Liver (tissue), 3 donors: Measurements from ENCODE around the gene EEFSEC.

Experiments
- CTCF ChIP-seq: fragments of 150-350 bp; IDR thresholded peaks from 2 replicates; pipeline ENCODE4 v1.5.1; 2017; ENCODE audit warnings: improper control_type of control experiment, low read depth, low read length; ENCODE audit not compliant: missing input control
- FOXA1 ChIP-seq: IDR thresholded peaks from 2 replicates; pipeline ENCODE4 v1.6.1; 2016; ENCODE audit warnings: antibody characterized with exemption
- GABPA ChIP-seq, 2 donors: IDR thresholded peaks in 1 of 2; conservative IDR thresholded peaks in 1 of 2; 2 replicates each; pipeline ENCODE4 v1.6.1; 2016; ENCODE audit warnings: antibody characterized with exemption in 2 of 2, mild to moderate bottlenecking in 1 of 2, moderate library complexity in 1 of 2
- HNF4A ChIP-seq, 2 donors: conservative IDR thresholded peaks; 2 replicates each; pipeline ENCODE4 v1.6.1; 2016; ENCODE audit warnings: antibody characterized with exemption in 2 of 2, mild to moderate bottlenecking in 2 of 2
- HNF4G ChIP-seq: IDR thresholded peaks from 2 replicates; pipeline ENCODE4 v1.6.1; 2016; ENCODE audit warnings: antibody characterized with exemption
- JUND ChIP-seq, 2 donors: IDR thresholded peaks; 2 replicates each; pipeline ENCODE4 v1.6.1; 2016; ENCODE audit warnings: antibody characterized with exemption in 2 of 2
- REST ChIP-seq: IDR thresholded peaks from 2 replicates; pipeline ENCODE4 v1.6.1; 2016; ENCODE audit warnings: antibody characterized with exemption, mild to moderate bottlenecking
- RXRA ChIP-seq, 2 donors: IDR thresholded peaks; 2 replicates each; pipeline ENCODE4 v1.6.1; 2017 to 2018; ENCODE audit warnings: antibody characterized with exemption in 2 of 2, mild to moderate bottlenecking in 1 of 2
- SP1 ChIP-seq: IDR thresholded peaks from 2 replicates; pipeline ENCODE4 v1.6.1; 2018; ENCODE audit warnings: antibody characterized with exemption, mild to moderate bottlenecking
- donor health status: healthy.
- donor health status: healthy.

- TF ChIP-seq CTCF (no peak), HNF4G (no peak), SP1 (no peak), GABPA (IDR thresholded peaks at IDR 0.05 in 1 of 2, conservative IDR thresholded peaks at IDR 0.05 in 1 of 2) (no peak), JUND (IDR thresholded peaks at IDR 0.05) (no peak), RXRA (IDR thresholded peaks at IDR 0.05) (no peak), FOXA1 (no peak), HNF4A (conservative IDR thresholded peaks at IDR 0.05) (no peak), REST (no peak)
Measured at GRCh38 chr3:128160661-128161060, 7.4 kb downstream of the EEFSEC start.
